Activated T-helper 2 cell treated with anti-CD3 and anti-CD28 coated beads, Interferon-gamma antibody, Interleukin-2, Interleukin-4, amounts not matched to agents 10 μg/mL and 5 μg/mL and 100 μg/mL, durations not matched to agents 14 hours and 24 hours and 36 hours (primary cell): Measurements from ENCODE around the gene OXLD1. TPM values are rescaled to one million over a fixed set of nuclear protein-coding genes. Genes with fewer than 3 reads are reported as not detected.
"Not testable (repeated sequence)": the region's sequence is repeated elsewhere in the genome, so short reads cannot be mapped to it uniquely, and the experiment has no call there.

ENCODE experiments used
- DNase-seq: peaks from one replicate; pipeline ENCODE4 v3.0.0; 2021; ENCODE audit warnings: low spot score
- H3K27ac Mint-ChIP-seq: one replicate; pipeline ENCODE4 v1.8.0; 2021; ENCODE audit warnings: mixed read lengths
- H3K27me3 Mint-ChIP-seq: one replicate; pipeline ENCODE4 v1.8.0; 2021; ENCODE audit warnings: low read depth, mixed read lengths
- H3K36me3 Mint-ChIP-seq: one replicate; pipeline ENCODE4 v1.8.0; 2021; ENCODE audit warnings: low read depth, mixed read lengths
- H3K4me1 Mint-ChIP-seq: one replicate; pipeline ENCODE4 v1.8.0; 2021; ENCODE audit warnings: low read depth, mixed read lengths
- H3K4me3 Mint-ChIP-seq: one replicate; pipeline ENCODE4 v1.8.0; 2021; ENCODE audit warnings: low read depth, mild to moderate bottlenecking, moderate library complexity, mixed read lengths
- H3K9me3 Mint-ChIP-seq: one replicate; pipeline ENCODE4 v1.8.0; 2021; ENCODE audit warnings: mixed read lengths
- intact Hi-C: fragments of 100-400 bp; cut with micrococcal nuclease; formaldehyde crosslinking; loops from one replicate; pipeline ENCODE4 v1.15.1; 2023
- total RNA-seq: library from RNA; stranded (reverse); gene quantifications from 2 replicates; pipeline ENCODE4 v1.2.3, GENCODE V29; 2022

Gene OXLD1
- total RNA-seq, 1 donor from 2014 or later = 52.7 TPM

DNA sequence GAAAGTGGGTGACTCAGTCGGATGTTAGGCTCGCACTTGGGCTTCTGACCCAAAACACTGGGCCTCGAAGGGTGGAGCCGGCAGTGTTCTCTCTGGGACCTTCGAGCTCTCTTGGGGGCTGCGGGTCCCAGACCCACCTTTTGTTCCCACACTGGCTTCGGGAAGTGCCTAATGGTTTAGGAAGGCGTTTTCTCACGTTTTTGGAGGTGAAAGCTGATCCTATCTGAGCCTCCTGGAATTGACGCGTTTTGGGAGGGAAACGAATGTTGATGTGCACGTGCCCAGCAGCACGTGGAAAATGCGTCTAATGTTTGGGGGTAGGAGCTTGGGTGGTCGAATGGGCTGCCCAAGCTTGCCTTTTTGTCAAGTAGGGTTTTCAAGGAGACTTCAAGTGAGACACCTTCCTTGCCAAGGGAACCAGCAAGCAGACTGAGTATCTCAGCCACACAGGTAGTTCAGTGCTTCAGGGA lies 18.1 kb upstream of the OXLD1 start:
- peaks cover 26% of the 10 kb centered on the region for H3K4me1 Mint-ChIP-seq
- peak overlapping the region; percentile 86 for H3K27ac Mint-ChIP-seq
- H3K36me3 Mint-ChIP-seq = peaks cover 50% of the 10 kb centered on the region
- no peaks in the 10 kb centered on the region for H3K27me3 Mint-ChIP-seq
- DNase-seq = no peak
- H3K4me3 Mint-ChIP-seq = peak overlapping the region; percentile 91
- intact Hi-C loops = no loop called here
- no peaks in the 10 kb centered on the region for H3K9me3 Mint-ChIP-seq

DNA sequence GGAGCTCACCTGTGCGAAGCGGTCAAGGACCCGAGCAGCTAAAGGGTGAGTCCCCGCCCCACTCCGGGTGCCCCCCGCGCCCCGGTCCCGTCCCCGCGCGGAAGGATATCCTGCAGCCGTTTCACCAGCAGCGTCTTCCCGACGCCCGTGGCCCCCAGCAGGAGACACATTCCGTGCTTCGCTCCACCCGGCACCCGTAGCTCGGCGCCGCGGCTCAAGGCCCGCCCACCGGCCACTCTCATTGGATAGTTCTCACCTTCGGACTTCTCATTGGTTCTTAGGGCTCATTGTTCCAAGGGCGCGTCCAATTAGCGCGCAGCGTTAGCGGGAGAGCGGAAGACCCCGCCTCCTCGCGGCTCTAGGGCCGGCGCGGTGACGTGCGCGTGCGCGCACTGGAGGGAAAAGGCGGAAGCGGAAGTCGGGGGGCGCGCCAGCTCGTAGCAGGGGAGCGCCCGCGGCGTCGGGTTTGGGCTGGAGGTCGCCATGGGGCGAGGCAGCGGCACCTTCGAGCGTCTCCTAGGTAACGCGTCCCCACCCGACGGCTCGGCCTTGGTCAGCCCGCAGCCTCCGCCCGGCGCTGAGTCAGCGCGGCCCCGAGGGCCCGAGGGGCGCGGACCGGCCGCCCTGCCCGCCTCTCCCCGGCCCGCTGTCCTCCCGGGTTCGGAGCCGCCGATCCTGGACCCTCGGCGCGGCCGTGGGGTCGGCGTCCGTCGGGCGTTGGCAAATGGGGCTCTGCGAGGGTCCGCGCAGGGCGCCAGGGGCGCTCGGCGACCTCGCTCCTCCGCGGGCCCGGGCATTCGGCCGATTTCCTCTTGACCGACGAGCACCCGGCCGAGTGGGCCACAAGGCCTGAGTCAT lies 17.4 kb upstream of the OXLD1 start, which contains the start of the genes ARL16 and HGS:
ARL16 (minus strand) TSS at position 214 of the 858 bp plus-strand sequence; CDS start at position 170, 44 bp downstream.
HGS (plus strand) TSS at position 428 of the 858 bp plus-strand sequence; CDS start at position 484, 56 bp downstream.
- peak; percentile 98 for DNase-seq
- Mint-ChIP-seq H3K9me3 (no peaks in the 10 kb centered on the region), H3K4me1 (peaks cover 26% of the 10 kb centered on the region), H3K27me3 (no peaks in the 10 kb centered on the region), H3K36me3 (peaks cover 46% of the 10 kb centered on the region), H3K27ac (peak within 1 kb of the TSS; percentile 93), H3K4me3 (peak within 1 kb of the TSS; percentile 94)
- intact Hi-C loops = no loop called here

DNA sequence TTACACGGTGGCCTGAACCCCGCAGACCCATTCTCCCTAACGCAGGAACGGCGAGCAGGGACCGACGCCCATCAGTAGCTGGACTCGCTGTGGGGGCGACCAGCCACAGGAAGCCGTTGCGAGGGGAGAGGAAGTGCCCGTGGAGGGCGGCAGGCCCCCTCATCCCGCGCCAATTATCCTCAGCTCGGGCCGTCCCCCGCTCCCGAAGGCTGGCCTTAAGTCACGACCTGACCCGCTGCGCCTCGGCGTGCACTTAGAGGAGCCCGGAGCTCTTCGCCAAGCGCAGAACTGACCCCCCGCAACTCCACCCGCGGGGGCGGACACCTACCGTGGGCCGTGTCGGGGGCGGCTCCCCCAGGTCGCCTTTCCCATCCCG lies 16.8 kb upstream of the OXLD1 start:
- Mint-ChIP-seq H3K9me3 (no peaks in the 10 kb centered on the region), H3K36me3 (peaks cover 43% of the 10 kb centered on the region), H3K4me1 (peaks cover 26% of the 10 kb centered on the region), H3K27ac (peak overlapping the region; percentile 46), H3K27me3 (no peaks in the 10 kb centered on the region), H3K4me3 (peak overlapping the region; percentile 94)
- intact Hi-C loops = no loop called here
- DNase-seq = no peak

DNA sequence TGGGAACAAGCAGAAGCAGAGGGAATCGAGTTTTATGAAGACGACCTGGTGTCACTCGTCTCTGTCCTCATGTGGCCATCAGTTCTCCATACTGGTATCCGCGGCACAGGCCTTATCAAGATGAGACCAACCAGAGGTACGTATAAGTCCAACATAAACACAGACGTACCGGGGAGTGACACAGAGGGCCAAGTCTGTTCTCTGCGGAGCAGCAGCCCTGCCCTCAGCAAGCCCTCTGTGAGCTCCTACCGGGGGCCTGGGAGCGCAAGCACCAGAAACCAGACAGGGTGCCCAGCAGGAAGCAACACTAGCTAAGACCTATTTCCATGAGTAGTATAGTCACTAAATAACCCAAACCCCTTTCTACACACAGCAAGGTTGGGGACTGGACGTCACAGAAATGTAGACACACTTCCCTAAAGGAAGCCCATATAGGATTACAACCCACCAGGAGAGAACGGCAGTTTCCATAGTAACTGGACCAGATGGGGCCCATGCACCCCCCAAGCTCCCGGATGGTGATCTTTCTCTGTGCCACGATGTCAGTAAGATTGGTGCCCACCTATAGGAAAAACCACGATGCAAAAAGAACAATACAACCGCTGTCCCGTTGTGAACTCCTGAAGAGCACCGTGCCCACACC lies 16.3 kb upstream of the OXLD1 start:
- H3K27me3 Mint-ChIP-seq = no peaks in the 10 kb centered on the region
- H3K9me3 Mint-ChIP-seq = no peaks in the 10 kb centered on the region
- DNase-seq = no peak
- peaks cover 40% of the 10 kb centered on the region for H3K36me3 Mint-ChIP-seq
- H3K4me1 Mint-ChIP-seq = peaks cover 26% of the 10 kb centered on the region
- H3K27ac Mint-ChIP-seq = peak overlapping the region; percentile 46
- intact Hi-C loops = no loop called here
- peak overlapping the region; percentile 94 for H3K4me3 Mint-ChIP-seq

DNA sequence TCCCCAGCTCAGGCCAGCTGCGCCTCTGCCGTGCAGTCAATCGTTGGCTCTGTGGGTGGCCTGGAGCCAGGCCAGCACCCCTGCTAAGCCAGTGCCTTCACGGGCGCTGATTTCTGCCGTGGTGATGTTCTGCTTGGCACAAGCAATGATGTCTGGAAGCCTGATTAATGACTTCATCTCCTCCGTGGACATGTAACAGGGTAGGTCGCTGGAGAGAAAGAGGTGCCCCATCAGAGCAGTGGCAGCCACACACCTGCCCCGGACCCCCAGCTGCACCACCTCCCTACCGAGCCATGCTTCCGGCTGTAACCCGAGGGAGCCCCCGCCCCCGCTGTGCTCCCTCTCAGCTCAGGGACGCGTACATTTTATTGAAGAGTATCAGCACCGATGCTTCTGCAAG lies 15.3 kb upstream of the OXLD1 start:
- H3K9me3 Mint-ChIP-seq = no peaks in the 10 kb centered on the region

DNA sequence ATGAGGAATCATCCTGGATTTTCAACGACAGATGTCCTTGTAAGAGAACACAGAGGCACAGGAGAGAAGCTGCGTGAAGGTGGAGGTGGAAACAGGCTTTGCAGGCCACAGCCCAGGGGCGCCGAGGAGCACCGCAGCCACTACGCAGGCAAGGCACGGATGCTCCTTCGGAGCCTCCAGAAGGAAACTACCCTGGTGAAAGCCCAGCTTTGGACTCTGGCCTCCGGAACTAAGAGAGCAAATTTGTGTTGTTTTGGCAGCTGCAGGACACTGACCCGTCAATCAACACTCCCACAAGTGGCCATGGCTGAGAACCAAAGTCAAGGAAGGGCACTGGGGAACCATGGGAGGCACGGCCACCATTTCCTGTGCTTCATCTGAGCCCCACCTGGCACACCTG lies 13.7 kb upstream of the OXLD1 start:
- intact Hi-C loops = no loop called here
- Mint-ChIP-seq H3K36me3 (peaks cover 25% of the 10 kb centered on the region), H3K27ac (no peak overlapping the region), H3K4me3 (no peak overlapping the region), H3K4me1 (peaks cover 23% of the 10 kb centered on the region), H3K27me3 (no peaks in the 10 kb centered on the region), H3K9me3 (no peaks in the 10 kb centered on the region)
- no peak for DNase-seq

More for the DNA sequence above, 15.3 kb upstream of the OXLD1 start:
- Mint-ChIP-seq H3K4me3 (peak overlapping the region; percentile 8), H3K27ac (peak overlapping the region; percentile 4), H3K27me3 (no peaks in the 10 kb centered on the region), H3K36me3 (peaks cover 30% of the 10 kb centered on the region), H3K4me1 (peaks cover 26% of the 10 kb centered on the region)
- no peak for DNase-seq
- intact Hi-C loops = no loop called here

DNA sequence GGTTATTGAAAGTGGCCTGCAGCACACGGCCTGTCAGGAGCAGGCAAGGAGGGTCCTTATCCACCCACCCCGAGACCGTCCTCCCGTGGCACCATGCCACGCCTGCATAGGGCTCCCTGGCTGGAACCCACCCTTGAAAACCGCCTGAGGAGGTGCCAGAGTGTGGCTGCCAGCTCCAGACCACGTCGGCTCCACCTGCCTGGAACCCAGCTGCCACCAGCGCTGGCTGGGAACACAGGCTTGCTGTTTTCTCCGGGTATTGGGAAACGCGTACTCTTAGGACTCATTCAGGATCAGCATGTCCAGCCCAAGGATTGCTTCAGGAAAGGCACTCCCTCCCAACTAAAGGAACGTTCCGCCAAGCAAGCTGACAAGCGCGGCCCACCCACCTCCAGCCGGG lies 10.5 kb upstream of the OXLD1 start:
- no peaks in the 10 kb centered on the region for H3K9me3 Mint-ChIP-seq
- intact Hi-C loops = no loop called here
- DNase-seq = no peak

DNA sequence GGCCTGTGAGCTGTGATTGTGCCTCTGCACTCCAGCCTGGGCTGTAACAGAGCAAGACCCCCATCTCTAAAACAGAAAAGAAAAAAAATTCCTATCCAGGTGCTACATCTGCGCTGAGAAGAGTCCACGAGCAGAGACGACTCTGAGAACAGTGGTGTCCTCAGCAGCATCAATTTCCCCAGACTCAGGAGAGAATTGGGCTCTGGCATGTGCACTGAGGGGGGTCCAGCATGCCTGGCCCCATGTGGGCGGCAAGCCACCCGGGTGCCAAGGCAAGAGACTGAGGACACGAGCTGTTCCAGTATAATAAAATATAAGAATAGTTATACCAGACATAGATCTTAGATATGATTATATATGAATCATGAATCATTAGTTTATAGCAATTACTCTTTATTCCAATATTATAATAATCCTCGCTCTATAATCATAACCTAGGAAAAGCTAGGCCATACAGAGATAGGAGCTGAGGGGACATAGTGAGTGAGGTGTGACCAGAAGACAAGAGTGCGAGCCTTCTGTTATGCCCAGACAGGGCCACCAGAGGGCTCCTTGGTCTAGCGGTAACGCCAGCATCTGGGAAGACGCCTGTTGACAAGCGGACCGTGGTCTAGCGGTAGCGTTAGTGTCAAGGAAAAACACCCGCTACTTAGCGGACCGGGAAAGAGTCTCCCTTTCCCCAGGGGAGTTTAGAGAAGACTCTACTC lies 9.3 kb upstream of the OXLD1 start:
- H3K27me3 Mint-ChIP-seq, intact Hi-C loops, DNase-seq, H3K9me3 Mint-ChIP-seq, H3K4me1 Mint-ChIP-seq, H3K4me3 Mint-ChIP-seq, H3K27ac Mint-ChIP-seq: not testable (repeated sequence)
- H3K36me3 Mint-ChIP-seq = peaks cover 38% of the 10 kb centered on the region

More for the DNA sequence above, 10.5 kb upstream of the OXLD1 start:
- H3K36me3 Mint-ChIP-seq = peaks cover 32% of the 10 kb centered on the region
- H3K4me1 Mint-ChIP-seq = peaks cover 7% of the 10 kb centered on the region
- H3K27me3 Mint-ChIP-seq = no peaks in the 10 kb centered on the region
- no peak overlapping the region for H3K4me3 Mint-ChIP-seq
- no peak overlapping the region for H3K27ac Mint-ChIP-seq

DNA sequence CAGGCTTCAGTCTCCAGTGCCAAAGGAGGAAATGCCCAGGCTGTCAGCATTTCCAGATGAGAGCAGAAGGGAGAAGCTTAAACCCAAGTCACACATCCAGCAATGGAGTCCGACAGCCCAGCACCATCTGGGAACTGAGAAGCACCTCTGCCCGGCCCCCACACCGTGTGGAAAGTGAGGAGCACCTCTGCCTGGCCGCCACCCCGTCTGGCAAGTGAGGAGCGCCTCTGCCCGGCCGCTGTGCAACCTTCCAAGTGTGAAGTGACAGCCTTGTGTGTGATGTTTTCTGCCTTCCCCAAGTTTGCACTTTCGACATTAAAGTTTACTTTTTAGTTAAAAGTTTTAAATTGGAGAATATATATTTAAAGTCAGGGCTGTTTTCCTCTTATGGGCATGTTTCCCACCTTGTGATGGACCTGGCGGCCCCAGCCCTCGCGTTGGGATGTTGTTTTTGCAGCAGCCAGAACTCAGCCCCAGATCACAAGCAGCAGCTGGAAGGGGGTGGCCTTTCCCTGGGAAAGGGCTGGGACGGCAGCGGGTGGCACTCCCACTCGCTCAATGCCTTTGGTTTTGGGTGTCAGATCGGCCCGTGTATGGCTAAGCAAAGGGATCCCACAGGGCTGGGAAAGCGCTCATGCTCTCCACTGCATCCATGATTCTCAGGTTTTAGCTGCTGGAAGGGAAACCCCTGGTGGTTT lies 7.3 kb upstream of the OXLD1 start:
- no peak overlapping the region for H3K27ac Mint-ChIP-seq
- H3K4me3 Mint-ChIP-seq = no peak overlapping the region
- intact Hi-C loops = no loop called here
- peaks cover 47% of the 10 kb centered on the region for H3K36me3 Mint-ChIP-seq
- no peaks in the 10 kb centered on the region for H3K9me3 Mint-ChIP-seq
- H3K27me3 Mint-ChIP-seq = no peaks in the 10 kb centered on the region
- no peak for DNase-seq
- H3K4me1 Mint-ChIP-seq = peaks cover 5% of the 10 kb centered on the region

DNA sequence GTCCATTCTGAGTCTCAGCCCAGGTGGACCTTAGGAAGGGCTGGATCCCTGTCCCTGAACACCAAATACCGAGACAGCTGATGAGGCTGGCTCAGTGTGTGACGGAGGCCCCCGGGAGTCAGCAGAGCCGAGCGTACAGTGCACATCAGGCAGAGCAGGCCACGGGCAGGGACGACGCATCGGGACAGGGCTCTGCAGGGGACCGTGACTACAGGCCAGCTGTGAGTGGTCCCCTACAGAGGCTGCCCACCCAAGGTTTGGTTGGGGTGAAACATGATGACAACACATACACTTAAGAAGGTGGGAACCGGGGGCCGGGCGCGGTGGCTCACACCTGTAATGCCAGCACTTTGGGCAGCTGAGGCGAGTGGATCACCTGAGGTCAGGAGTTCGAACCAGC lies 6.5 kb upstream of the OXLD1 start:
- Mint-ChIP-seq H3K27me3 (no peaks in the 10 kb centered on the region), H3K4me3 (no peak overlapping the region), H3K4me1 (peaks cover 10% of the 10 kb centered on the region), H3K36me3 (peaks cover 52% of the 10 kb centered on the region), H3K27ac (no peak overlapping the region), H3K9me3 (no peaks in the 10 kb centered on the region)
- DNase-seq = no peak
- intact Hi-C loops = no loop called here

DNA sequence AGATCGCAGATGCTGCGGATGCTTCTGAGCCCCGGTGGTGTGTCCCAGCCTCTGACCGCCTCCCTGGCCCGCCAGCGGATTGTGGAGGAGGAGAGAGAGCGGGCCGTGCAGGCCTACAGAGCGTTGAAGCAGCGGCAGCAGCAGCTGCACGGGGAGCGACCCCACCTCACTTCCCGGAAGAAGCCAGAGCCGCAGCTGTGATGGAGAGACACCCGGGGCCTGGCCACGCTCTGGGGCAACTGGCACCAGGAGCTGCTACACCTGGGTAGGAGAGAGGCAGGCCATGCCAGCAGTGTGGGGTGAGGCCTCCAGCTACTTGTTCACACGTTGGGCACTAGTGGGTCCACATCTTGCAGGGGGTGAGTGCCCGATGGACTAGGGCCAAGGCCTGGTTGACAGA lies 6.1 kb upstream of the OXLD1 start:
- H3K36me3 Mint-ChIP-seq = peaks cover 56% of the 10 kb centered on the region
- no peak overlapping the region for H3K4me3 Mint-ChIP-seq

DNA sequence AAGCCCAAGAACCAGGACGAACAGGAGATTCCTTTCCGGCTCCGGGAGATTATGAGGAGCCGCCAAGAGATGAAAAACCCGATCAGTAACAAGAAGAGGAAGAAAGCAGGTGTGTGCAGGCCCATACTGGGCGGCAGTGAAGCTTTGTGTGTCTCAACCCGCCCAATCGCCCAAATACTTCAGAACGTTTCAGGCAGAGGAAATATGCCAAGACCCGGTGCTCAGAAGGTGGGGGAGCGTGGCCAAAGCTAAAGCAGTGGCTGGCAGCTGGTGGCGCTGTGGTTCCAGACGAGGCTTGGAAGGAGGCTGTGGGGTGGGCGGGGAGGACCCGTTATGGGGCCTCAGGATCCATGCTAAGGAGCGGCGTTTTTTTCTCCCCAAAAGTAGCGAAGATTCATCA lies 1.3 kb upstream of the OXLD1 start:
- Mint-ChIP-seq H3K9me3 (no peaks in the 10 kb centered on the region), H3K36me3 (peaks cover 67% of the 10 kb centered on the region), H3K27ac (peak overlapping the region; percentile 22), H3K4me1 (peaks cover 27% of the 10 kb centered on the region), H3K4me3 (peak overlapping the region; percentile 94), H3K27me3 (no peaks in the 10 kb centered on the region)
- DNase-seq = no peak
- intact Hi-C loops = loop anchor here (2.0 to 5.0 kb wide), 2 partner anchors 31 to 35 kb away; partner anchors contain the start of genes MRPL12, NPLOC4 and TSPAN10

More for the DNA sequence above, 6.1 kb upstream of the OXLD1 start:
- Mint-ChIP-seq H3K9me3 (no peaks in the 10 kb centered on the region), H3K27ac (no peak overlapping the region), H3K4me1 (peaks cover 14% of the 10 kb centered on the region), H3K27me3 (no peaks in the 10 kb centered on the region)
- intact Hi-C loops = no loop called here
- DNase-seq = no peak
